Stimulated activated CD4-positive, alpha-beta T cell treated with anti-CD3 and anti-CD28 coated beads, TNF-alpha, amount 100 ng/mL, for 4 hours (primary cell): ENCODE results near the gene ABCC5.
"Not testable (repeated sequence)": the region's sequence is repeated elsewhere in the genome, so short reads cannot be mapped to it uniquely, and the experiment has no call there.

Source experiments
- DNase-seq, 3 experiments: peaks; one replicate each; pipeline ENCODE4 v3.0.0-alpha.2; 2020; ENCODE audit warnings: low read depth in 3 of 3

ABCC5 gene

GRCh38 chr3:184016169-184016570 lies 1.5 kb downstream of the ABCC5 start:
- no peak for DNase-seq

- no peak for DNase-seq
These were observed 2.2 kb downstream of the ABCC5 start for GRCh38 chr3:184015381-184016019.

GRCh38 chr3:184011937-184012889 lies 5.5 kb downstream of the ABCC5 start:
- no peak for DNase-seq

- no peak for DNase-seq
These were observed 6.3 kb downstream of the ABCC5 start for GRCh38 chr3:184011230-184011876.

- no peak for DNase-seq
These were observed 9.5 kb downstream of the ABCC5 start for GRCh38 chr3:184008161-184008560.

GRCh38 chr3:184007143-184007813 lies 10.4 kb downstream of the ABCC5 start:
- DNase-seq: not testable (repeated sequence)

GRCh38 chr3:184005941-184006507 lies 11.7 kb downstream of the ABCC5 start:
- no peak for DNase-seq

- no peak for DNase-seq
These were observed 13.2 kb downstream of the ABCC5 start for GRCh38 chr3:184004476-184004875.

- DNase-seq: no peak
These were observed 14.3 kb downstream of the ABCC5 start for GRCh38 chr3:184003187-184003967.

- no peak for DNase-seq
These were observed 15.2 kb downstream of the ABCC5 start for GRCh38 chr3:184002469-184002868.

- no peak for DNase-seq
These were observed 15.9 kb downstream of the ABCC5 start for GRCh38 chr3:184001761-184002160.

GRCh38 chr3:183991403-183991802 lies 26.3 kb downstream of the ABCC5 start:
- no peak for DNase-seq

GRCh38 chr3:183988216-183988790 lies 29.4 kb downstream of the ABCC5 start:
- DNase-seq: no peak

GRCh38 chr3:183987000-183987600 lies 30.6 kb downstream of the ABCC5 start:
- DNase-seq: no peak

GRCh38 chr3:183984749-183985729 lies 32.6 kb downstream of the ABCC5 start:
- DNase-seq: no peak

- no peak for DNase-seq
These were observed 33.5 kb downstream of the ABCC5 start for GRCh38 chr3:183984127-183984740.

GRCh38 chr3:183981990-183982644 lies 35.6 kb downstream of the ABCC5 start:
- no peak for DNase-seq

- no peak for DNase-seq
These were observed 37.3 kb downstream of the ABCC5 start for GRCh38 chr3:183980403-183980802.
